ENCODE measurements around the gene TMEM94.

The TMEM94 gene

GRCh38 chr17:75473246-75473645, 16.8 kb downstream of the TMEM94 start:
- Histone ChIP-seq H3K9me2 (replicated peaks; ENCODE audit: insufficient read depth, low read length) (no peaks in the 10 kb centered on the region), H3K27ac (ENCODE audit: low read length) (no peak overlapping the region), H2AFZ (ENCODE audit: low read length) (no peak overlapping the region), H3K4me3 (ENCODE audit: low read length) (no peak overlapping the region), H3K9ac (ENCODE audit: low read length) (no peak overlapping the region), H3K9me3 (replicated peaks; ENCODE audit: insufficient read depth, low read length) (no peaks in the 10 kb centered on the region), H3K4me1 (ENCODE audit: low read length) (no peaks in the 10 kb centered on the region), H3K4me2 (ENCODE audit: low read depth, low read length) (no peak overlapping the region), H3K36me3 (replicated peaks; ENCODE audit: insufficient read depth, low read length) (no peaks in the 10 kb centered on the region), H4K20me1 (ENCODE audit: insufficient read depth, low read length) (no peaks in the 10 kb centered on the region), H3K27me3 (replicated peaks; ENCODE audit: insufficient read depth, low read length) (no peaks in the 10 kb centered on the region), H3K79me2 (ENCODE audit: low read length) (no peaks in the 10 kb centered on the region; the same call in 1 of the 2 replicates), H3F3A (ENCODE audit: insufficient read depth, low read length) (no peaks in the 10 kb centered on the region)
- DNase-seq: no peak
- TF ChIP-seq, protein P1, sequence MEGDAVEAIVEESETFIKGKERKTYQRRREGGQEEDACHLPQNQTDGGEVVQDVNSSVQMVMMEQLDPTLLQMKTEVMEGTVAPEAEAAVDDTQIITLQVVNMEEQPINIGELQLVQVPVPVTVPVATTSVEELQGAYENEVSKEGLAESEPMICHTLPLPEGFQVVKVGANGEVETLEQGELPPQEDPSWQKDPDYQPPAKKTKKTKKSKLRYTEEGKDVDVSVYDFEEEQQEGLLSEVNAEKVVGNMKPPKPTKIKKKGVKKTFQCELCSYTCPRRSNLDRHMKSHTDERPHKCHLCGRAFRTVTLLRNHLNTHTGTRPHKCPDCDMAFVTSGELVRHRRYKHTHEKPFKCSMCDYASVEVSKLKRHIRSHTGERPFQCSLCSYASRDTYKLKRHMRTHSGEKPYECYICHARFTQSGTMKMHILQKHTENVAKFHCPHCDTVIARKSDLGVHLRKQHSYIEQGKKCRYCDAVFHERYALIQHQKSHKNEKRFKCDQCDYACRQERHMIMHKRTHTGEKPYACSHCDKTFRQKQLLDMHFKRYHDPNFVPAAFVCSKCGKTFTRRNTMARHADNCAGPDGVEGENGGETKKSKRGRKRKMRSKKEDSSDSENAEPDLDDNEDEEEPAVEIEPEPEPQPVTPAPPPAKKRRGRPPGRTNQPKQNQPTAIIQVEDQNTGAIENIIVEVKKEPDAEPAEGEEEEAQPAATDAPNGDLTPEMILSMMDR (IDR thresholded peaks at IDR 0.05; ENCODE audit: low read length): no peak
- TF ChIP-seq EZH2 (optimal IDR thresholded peaks at IDR 0.05; ENCODE audit: low read depth, low read length): no peak
- no peak for TF ChIP-seq EZH2phosphoT487 (IDR thresholded peaks at IDR 0.05; ENCODE audit: low read length)

- Histone ChIP-seq H3K79me2 (ENCODE audit: low read length) (no peaks in the 10 kb centered on the region), H3K27ac (ENCODE audit: low read length) (no peak overlapping the region), H2AFZ (ENCODE audit: low read length) (no peak overlapping the region), H3K4me1 (ENCODE audit: low read length) (no peaks in the 10 kb centered on the region), H3K4me2 (ENCODE audit: low read depth, low read length) (no peak overlapping the region), H3K9ac (ENCODE audit: low read length) (no peak overlapping the region), H3K27me3 (replicated peaks; ENCODE audit: insufficient read depth, low read length) (no peaks in the 10 kb centered on the region), H3K9me2 (replicated peaks; ENCODE audit: insufficient read depth, low read length) (no peaks in the 10 kb centered on the region), H3F3A (ENCODE audit: insufficient read depth, low read length) (no peaks in the 10 kb centered on the region), H3K36me3 (replicated peaks; ENCODE audit: insufficient read depth, low read length) (no peaks in the 10 kb centered on the region), H3K4me3 (ENCODE audit: low read length) (no peak overlapping the region), H3K9me3 (replicated peaks; ENCODE audit: insufficient read depth, low read length) (no peaks in the 10 kb centered on the region), H4K20me1 (ENCODE audit: insufficient read depth, low read length) (no peaks in the 10 kb centered on the region)
- no peak for TF ChIP-seq EZH2phosphoT487 (IDR thresholded peaks at IDR 0.05; ENCODE audit: low read length)
- TF ChIP-seq EZH2 (optimal IDR thresholded peaks at IDR 0.05; ENCODE audit: low read depth, low read length): no peak
- TF ChIP-seq, protein P1 (IDR thresholded peaks at IDR 0.05; ENCODE audit: low read length): no peak
- no peak for DNase-seq
Observed at GRCh38 chr17:75474736-75475135, 18.3 kb downstream of the TMEM94 start.

GRCh38 chr17:75475144-75475835, 18.9 kb downstream of the TMEM94 start:
- no peaks in the 10 kb centered on the region for H4K20me1 ChIP-seq (ENCODE audit: insufficient read depth, low read length)
- no peaks in the 10 kb centered on the region for H3K9me2 ChIP-seq (replicated peaks; ENCODE audit: insufficient read depth, low read length)
- no peaks in the 10 kb centered on the region for H3K4me1 ChIP-seq (ENCODE audit: low read length)
- H3K27me3 ChIP-seq (replicated peaks; ENCODE audit: insufficient read depth, low read length): no peaks in the 10 kb centered on the region
- no peaks in the 10 kb centered on the region for H3K9me3 ChIP-seq (replicated peaks; ENCODE audit: insufficient read depth, low read length)
- no peak overlapping the region for H3K27ac ChIP-seq (ENCODE audit: low read length)
- no peak overlapping the region for H3K9ac ChIP-seq (ENCODE audit: low read length)
- TF ChIP-seq, protein P1 (IDR thresholded peaks at IDR 0.05; ENCODE audit: low read length): no peak
- TF ChIP-seq EZH2 (optimal IDR thresholded peaks at IDR 0.05; ENCODE audit: low read depth, low read length) (no peak), EZH2phosphoT487 (IDR thresholded peaks at IDR 0.05; ENCODE audit: low read length) (no peak)
- no peak overlapping the region for H3K4me3 ChIP-seq (ENCODE audit: low read length)
- no peak overlapping the region for H2AFZ ChIP-seq (ENCODE audit: low read length)
- no peak overlapping the region for H3K4me2 ChIP-seq (ENCODE audit: low read depth, low read length)
- H3K79me2 ChIP-seq (ENCODE audit: low read length): no peaks in the 10 kb centered on the region
- DNase-seq: no peak
- no peaks in the 10 kb centered on the region for H3K36me3 ChIP-seq (replicated peaks; ENCODE audit: insufficient read depth, low read length)
- no peaks in the 10 kb centered on the region for H3F3A ChIP-seq (ENCODE audit: insufficient read depth, low read length)

All from MM.1S (cell line).